BJ (cell line): Measurements from ENCODE around the gene TCFL5. TPM values are rescaled to one million over a fixed set of nuclear protein-coding genes. Genes with fewer than 3 reads are reported as not detected.

Experiments
- CTCF ChIA-PET: fragments of 350-600 bp; formaldehyde crosslinking; extraction: SDS; loops from one replicate; lab custom pipeline; 2021; ENCODE audit warnings: antibody characterized with exemption, inconsistent platforms; lab: Yijun Ruan, JAX
- POLR2A ChIA-PET: fragments of 300-600 bp; sonication (Branson Sonifier 250); formaldehyde crosslinking; extraction: SDS; loops from one replicate; lab custom pipeline; 2021; ENCODE audit warnings: antibody characterized with exemption; lab: Charles Lee
- DNase-seq: peaks from one replicate; pipeline ENCODE4 v3.0.0-alpha.2; 2011; ENCODE audit warnings: low read depth
- H3K27me3 ChIP-seq: 2 replicates; pipeline ENCODE4 v1.6.0; 2011; ENCODE audit warnings: low read length; ENCODE audit not compliant: control insufficient read depth, insufficient read depth
- H3K36me3 ChIP-seq: 2 replicates; pipeline ENCODE4 v1.5.1; 2011; ENCODE audit warnings: low read length; ENCODE audit not compliant: control insufficient read depth, insufficient read depth
- H3K4me3 ChIP-seq: 2 replicates; pipeline ENCODE4 v1.5.1; 2011; ENCODE audit warnings: low read depth, mild to moderate bottlenecking, control low read depth, low read length
- polyA plus RNA-seq: library from polyadenylated mRNA; depleted of rRNA; stranded (reverse); fragments of >200 nt; gene quantifications from 2 replicates; pipeline ENCODE4 v1.2.3, GENCODE V29; 2011
- TF ChIP-seq, protein P1 (sequence below): IDR thresholded peaks from 2 replicates; pipeline ENCODE4 v1.5.1; 2011; ENCODE audit warnings: low read depth, mild to moderate bottlenecking, control low read depth, inconsistent platforms, low read length, moderate library complexity; ENCODE audit not compliant: insufficient read depth

Gene TCFL5
- polyA plus RNA-seq, 1 experiment = 8.5 TPM

DNA sequence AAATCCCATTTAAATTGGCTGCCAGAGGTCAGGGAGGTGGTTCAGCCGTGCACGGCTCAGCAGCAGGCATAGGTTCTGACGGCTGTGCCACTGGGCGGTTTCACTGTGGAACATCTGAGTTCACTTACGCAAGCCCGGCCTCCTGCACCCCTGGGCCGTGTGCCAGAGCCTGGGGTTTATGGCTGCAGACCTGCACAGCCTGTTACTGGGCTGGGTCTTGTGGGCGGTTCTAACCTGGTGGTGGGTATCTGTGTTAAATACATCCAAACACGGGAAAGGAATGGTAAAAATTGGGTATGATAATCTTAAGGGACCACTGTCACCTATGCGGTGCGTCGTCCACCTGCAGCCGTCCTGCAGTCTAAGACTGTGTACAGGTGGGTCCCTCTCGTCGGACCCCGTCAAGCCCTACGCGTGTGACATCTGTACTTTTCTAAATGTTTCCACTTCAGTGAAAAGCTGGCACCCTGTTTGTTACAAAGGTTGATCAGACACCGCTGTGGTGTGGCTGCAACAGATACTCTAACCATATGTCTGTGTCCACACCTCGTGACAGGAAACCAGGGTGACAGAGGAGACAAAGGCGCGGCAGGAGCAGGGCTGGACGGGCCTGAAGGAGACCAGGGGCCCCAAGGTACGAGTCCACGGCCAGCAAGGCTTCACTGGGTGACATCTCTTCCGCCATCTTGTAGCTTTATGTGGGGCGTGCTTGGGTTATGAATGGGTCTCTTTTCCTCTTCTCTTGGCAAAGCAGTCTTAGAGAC is 23.3 kb downstream of the TCFL5 start:
- Histone ChIP-seq H3K4me3 (no peak overlapping the region), H3K27me3 (peaks cover 3% of the 10 kb centered on the region; the same call in 1 of the 2 replicates), H3K36me3 (no peaks in the 10 kb centered on the region)
- DNase-seq = no peak
- ChIA-PET POLR2A (no interaction called here), CTCF (interaction anchor here (0.8 to 1.1 kb wide), 2 partner anchors 9 to 10 kb away, joined by 3 read pairs; no protein-coding TSS in a partner anchor)
- TF ChIP-seq, protein P1, sequence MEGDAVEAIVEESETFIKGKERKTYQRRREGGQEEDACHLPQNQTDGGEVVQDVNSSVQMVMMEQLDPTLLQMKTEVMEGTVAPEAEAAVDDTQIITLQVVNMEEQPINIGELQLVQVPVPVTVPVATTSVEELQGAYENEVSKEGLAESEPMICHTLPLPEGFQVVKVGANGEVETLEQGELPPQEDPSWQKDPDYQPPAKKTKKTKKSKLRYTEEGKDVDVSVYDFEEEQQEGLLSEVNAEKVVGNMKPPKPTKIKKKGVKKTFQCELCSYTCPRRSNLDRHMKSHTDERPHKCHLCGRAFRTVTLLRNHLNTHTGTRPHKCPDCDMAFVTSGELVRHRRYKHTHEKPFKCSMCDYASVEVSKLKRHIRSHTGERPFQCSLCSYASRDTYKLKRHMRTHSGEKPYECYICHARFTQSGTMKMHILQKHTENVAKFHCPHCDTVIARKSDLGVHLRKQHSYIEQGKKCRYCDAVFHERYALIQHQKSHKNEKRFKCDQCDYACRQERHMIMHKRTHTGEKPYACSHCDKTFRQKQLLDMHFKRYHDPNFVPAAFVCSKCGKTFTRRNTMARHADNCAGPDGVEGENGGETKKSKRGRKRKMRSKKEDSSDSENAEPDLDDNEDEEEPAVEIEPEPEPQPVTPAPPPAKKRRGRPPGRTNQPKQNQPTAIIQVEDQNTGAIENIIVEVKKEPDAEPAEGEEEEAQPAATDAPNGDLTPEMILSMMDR = no peak

DNA sequence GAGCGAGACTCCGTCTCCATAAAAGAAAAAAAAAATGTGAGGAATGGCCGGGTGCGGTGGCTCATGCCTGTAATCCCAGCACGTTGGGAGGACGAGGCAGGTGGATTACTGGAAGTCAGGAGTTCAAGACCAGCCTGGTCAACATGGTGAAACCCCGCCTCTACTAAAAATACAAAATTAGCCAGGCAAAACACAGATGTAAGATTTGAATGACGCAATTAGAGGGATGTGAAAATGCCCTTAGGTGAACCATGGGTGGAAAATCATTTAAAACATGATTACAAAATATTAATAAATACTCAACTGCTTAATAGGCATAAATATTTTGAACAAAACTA is 23.9 kb downstream of the TCFL5 start:
- no peaks in the 10 kb centered on the region for H3K36me3 ChIP-seq
- DNase-seq = no peak
- H3K4me3 ChIP-seq = no peak overlapping the region
- H3K27me3 ChIP-seq = peaks cover 3% of the 10 kb centered on the region; the same call in 1 of the 2 replicates
- TF ChIP-seq, protein P1 = no peak
- ChIA-PET POLR2A (no interaction called here), CTCF (interaction anchor here (1.1 kb wide), 1 partner anchor 11 kb away, joined by 3 read pairs; no protein-coding TSS in a partner anchor)

DNA sequence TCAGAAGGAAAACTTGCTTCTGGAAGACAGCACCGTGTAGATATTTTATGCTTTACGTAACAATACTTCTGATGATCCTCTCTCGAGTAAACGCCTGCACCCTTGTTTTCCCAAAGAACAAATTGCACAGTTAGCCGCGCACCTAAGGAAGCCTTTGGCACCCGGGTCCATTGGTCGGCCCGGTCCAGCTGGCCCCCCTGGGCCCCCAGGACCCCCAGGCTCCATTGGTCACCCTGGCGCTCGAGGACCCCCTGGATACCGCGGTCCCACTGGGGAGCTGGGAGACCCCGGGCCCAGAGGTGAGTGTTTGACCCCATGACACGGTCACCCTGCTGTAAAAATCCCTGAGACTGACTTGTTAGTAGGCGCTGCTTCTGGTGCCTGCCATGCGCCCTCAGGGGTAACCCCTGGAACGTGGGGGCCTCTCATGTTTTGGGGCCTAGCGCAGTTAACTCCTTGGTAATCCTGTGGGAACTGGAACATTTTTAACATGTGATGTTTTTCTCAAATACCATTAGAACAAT is 24.6 kb downstream of the TCFL5 start:
- ChIA-PET CTCF (interaction anchor here (0.6 kb wide), 1 partner anchor 10 kb away, joined by 3 read pairs; no protein-coding TSS in a partner anchor), POLR2A (no interaction called here)
- H3K4me3 ChIP-seq = no peak overlapping the region
- no peak for DNase-seq
- H3K27me3 ChIP-seq = peaks cover 3% of the 10 kb centered on the region; the same call in 1 of the 2 replicates
- TF ChIP-seq, protein P1 = no peak
- no peaks in the 10 kb centered on the region for H3K36me3 ChIP-seq

DNA sequence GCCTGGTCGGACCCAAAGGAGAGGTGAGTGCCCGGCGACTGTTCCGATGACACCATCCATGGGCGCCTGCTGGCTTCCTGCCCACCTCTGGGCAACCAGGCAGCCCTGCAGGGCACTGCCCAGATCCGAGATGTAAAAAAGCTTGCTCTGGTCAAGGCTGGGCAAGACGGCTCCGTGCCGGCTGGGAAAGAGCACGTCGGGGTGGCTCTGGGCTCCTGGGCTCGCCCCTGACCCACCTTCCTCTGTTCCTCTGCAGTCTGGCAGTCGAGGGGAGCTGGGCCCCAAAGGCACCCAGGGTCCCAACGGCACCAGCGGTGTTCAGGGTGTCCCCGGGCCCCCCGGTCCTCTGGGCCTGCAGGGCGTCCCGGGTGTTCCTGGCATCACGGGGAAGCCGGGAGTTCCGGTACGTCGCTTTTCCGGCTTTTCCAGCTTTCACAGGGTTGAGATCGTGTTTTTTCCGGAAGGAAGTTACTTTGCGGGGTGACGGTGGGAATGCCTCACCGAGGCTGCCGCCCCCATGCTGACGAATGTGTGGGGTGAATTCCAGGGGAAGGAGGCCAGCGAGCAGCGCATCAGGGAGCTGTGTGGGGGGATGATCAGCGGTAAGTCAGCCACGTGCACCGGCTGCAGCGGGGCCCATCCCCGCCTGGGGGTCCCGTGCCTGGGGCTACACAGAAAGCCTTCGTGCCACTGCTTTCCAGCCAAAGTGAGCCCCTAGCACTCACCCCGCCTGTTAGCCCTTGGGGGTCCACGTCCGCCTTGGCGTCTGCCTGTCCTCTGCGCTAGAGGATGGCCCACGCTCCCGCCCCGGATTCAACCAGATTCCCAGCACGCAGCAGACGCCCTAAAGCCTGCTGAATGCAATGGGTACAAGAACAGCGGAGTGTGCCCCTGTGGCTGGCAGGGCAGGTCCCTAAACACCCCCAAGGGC is 25.4 kb downstream of the TCFL5 start:
- no peak overlapping the region for H3K4me3 ChIP-seq
- H3K36me3 ChIP-seq = no peaks in the 10 kb centered on the region
- DNase-seq = no peak
- POLR2A ChIA-PET = no interaction called here
- CTCF ChIA-PET = no interaction called here
- TF ChIP-seq, protein P1 = no peak
- peaks cover 3% of the 10 kb centered on the region; the same call in 1 of the 2 replicates for H3K27me3 ChIP-seq
